ENCODE measurements around the gene GRK4.

Gene GRK4

GRCh38 chr4:3017504-3017903, 54.1 kb downstream of the GRK4 start:
- TF ChIP-seq TCF12 (IDR thresholded peaks at IDR 0.05; ENCODE audit: low read depth), result no peak
- no peak for TF ChIP-seq FOXM1 (IDR thresholded peaks at IDR 0.05; ENCODE audit: borderline replicate concordance, low read depth)
- TF ChIP-seq EP300 (IDR thresholded peaks at IDR 0.05; ENCODE audit: borderline replicate concordance), result no peak
- no peak for TF ChIP-seq MAX (IDR thresholded peaks at IDR 0.05)
- TF ChIP-seq TEAD4 (IDR thresholded peaks at IDR 0.05), result no peak
- no peak for TF ChIP-seq NFIC (IDR thresholded peaks at IDR 0.05)
- no peak for TF ChIP-seq CREB1 (IDR thresholded peaks at IDR 0.05; ENCODE audit: low read depth)
- TF ChIP-seq EGR1 (IDR thresholded peaks at IDR 0.05), result no peak
- no peak for TF ChIP-seq REST (IDR thresholded peaks at IDR 0.05; ENCODE audit: low read depth)
- no peak for TF ChIP-seq CEBPB (IDR thresholded peaks at IDR 0.05)
- TF ChIP-seq YY1 (IDR thresholded peaks at IDR 0.05; ENCODE audit: low read depth), result no peak
- no peak for TF ChIP-seq TAF1 (IDR thresholded peaks at IDR 0.05; ENCODE audit: low read depth)
- TF ChIP-seq USF1 (IDR thresholded peaks at IDR 0.05), result no peak
- no peak for TF ChIP-seq RAD21 (IDR thresholded peaks at IDR 0.05; ENCODE audit: low read depth)
- TF ChIP-seq ZBTB7A (IDR thresholded peaks at IDR 0.05; ENCODE audit: low read depth), result no peak

GRCh38 chr4:3019145-3019846, 55.9 kb downstream of the GRK4 start:
- no peak for TF ChIP-seq FOXM1 (IDR thresholded peaks at IDR 0.05; ENCODE audit: borderline replicate concordance, low read depth)
- TF ChIP-seq CREB1 (IDR thresholded peaks at IDR 0.05; ENCODE audit: low read depth), result no peak
- TF ChIP-seq NFIC (IDR thresholded peaks at IDR 0.05), result no peak
- TF ChIP-seq MAX (IDR thresholded peaks at IDR 0.05), result no peak
- no peak for TF ChIP-seq USF1 (IDR thresholded peaks at IDR 0.05)
- TF ChIP-seq ZBTB7A (IDR thresholded peaks at IDR 0.05; ENCODE audit: low read depth), result no peak
- TF ChIP-seq REST (IDR thresholded peaks at IDR 0.05; ENCODE audit: low read depth), result no peak
- TF ChIP-seq CEBPB (IDR thresholded peaks at IDR 0.05), result no peak
- TF ChIP-seq YY1 (IDR thresholded peaks at IDR 0.05; ENCODE audit: low read depth), result no peak
- no peak for TF ChIP-seq EP300 (IDR thresholded peaks at IDR 0.05; ENCODE audit: borderline replicate concordance)
- TF ChIP-seq TAF1 (IDR thresholded peaks at IDR 0.05; ENCODE audit: low read depth), result no peak
- no peak for TF ChIP-seq RAD21 (IDR thresholded peaks at IDR 0.05; ENCODE audit: low read depth)
- no peak for TF ChIP-seq TEAD4 (IDR thresholded peaks at IDR 0.05)
- no peak for TF ChIP-seq EGR1 (IDR thresholded peaks at IDR 0.05)
- no peak for TF ChIP-seq TCF12 (IDR thresholded peaks at IDR 0.05; ENCODE audit: low read depth)

- TF ChIP-seq FOXM1 (IDR thresholded peaks at IDR 0.05; ENCODE audit: borderline replicate concordance, low read depth) (no peak), RAD21 (IDR thresholded peaks at IDR 0.05; ENCODE audit: low read depth) (no peak)
Observed at GRCh38 chr4:3021127-3021526, 57.8 kb downstream of the GRK4 start.

- TF ChIP-seq MAX (IDR thresholded peaks at IDR 0.05), result no peak
- TF ChIP-seq EP300 (IDR thresholded peaks at IDR 0.05; ENCODE audit: borderline replicate concordance), result no peak
- TF ChIP-seq REST (IDR thresholded peaks at IDR 0.05; ENCODE audit: low read depth), result no peak
- no peak for TF ChIP-seq RAD21 (IDR thresholded peaks at IDR 0.05; ENCODE audit: low read depth)
- TF ChIP-seq CEBPB (IDR thresholded peaks at IDR 0.05), result no peak
- no peak for TF ChIP-seq EGR1 (IDR thresholded peaks at IDR 0.05)
- TF ChIP-seq TCF12 (IDR thresholded peaks at IDR 0.05; ENCODE audit: low read depth), result no peak
- TF ChIP-seq ZBTB7A (IDR thresholded peaks at IDR 0.05; ENCODE audit: low read depth), result no peak
- no peak for TF ChIP-seq TAF1 (IDR thresholded peaks at IDR 0.05; ENCODE audit: low read depth)
- no peak for TF ChIP-seq TEAD4 (IDR thresholded peaks at IDR 0.05)
- TF ChIP-seq USF1 (IDR thresholded peaks at IDR 0.05), result no peak
- TF ChIP-seq CREB1 (IDR thresholded peaks at IDR 0.05; ENCODE audit: low read depth), result no peak
- TF ChIP-seq YY1 (IDR thresholded peaks at IDR 0.05; ENCODE audit: low read depth), result no peak
- TF ChIP-seq FOXM1 (IDR thresholded peaks at IDR 0.05; ENCODE audit: borderline replicate concordance, low read depth), result no peak
- no peak for TF ChIP-seq NFIC (IDR thresholded peaks at IDR 0.05)
Observed at GRCh38 chr4:3021627-3022026, 58.3 kb downstream of the GRK4 start.

Measured in Ishikawa (cell line).